ENCODE measurements around the gene TBC1D4.

DNA sequence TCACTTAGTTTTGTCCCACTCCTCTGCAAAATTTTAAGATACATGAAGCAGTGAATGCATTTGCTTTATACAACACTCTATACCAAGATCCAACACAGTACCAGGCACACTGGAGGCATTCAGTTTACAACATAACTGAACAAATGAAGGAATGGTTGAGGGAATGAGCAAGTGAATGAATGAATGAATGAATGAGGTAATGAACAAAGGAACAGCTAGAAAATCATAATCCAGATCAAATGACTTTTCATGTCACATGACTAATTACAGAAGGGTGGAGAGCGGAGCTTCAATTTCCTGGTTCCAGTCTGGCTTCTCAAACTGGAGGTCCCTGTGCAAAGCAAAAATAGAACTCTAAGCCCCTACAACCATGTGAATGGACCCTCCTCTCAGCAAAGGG lies 16.7 kb downstream of the TBC1D4 start:
- TF ChIP-seq POLR2A (IDR thresholded peaks at IDR 0.05), result no peak
- TF ChIP-seq, protein P1, sequence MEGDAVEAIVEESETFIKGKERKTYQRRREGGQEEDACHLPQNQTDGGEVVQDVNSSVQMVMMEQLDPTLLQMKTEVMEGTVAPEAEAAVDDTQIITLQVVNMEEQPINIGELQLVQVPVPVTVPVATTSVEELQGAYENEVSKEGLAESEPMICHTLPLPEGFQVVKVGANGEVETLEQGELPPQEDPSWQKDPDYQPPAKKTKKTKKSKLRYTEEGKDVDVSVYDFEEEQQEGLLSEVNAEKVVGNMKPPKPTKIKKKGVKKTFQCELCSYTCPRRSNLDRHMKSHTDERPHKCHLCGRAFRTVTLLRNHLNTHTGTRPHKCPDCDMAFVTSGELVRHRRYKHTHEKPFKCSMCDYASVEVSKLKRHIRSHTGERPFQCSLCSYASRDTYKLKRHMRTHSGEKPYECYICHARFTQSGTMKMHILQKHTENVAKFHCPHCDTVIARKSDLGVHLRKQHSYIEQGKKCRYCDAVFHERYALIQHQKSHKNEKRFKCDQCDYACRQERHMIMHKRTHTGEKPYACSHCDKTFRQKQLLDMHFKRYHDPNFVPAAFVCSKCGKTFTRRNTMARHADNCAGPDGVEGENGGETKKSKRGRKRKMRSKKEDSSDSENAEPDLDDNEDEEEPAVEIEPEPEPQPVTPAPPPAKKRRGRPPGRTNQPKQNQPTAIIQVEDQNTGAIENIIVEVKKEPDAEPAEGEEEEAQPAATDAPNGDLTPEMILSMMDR (IDR thresholded peaks at IDR 0.05), result no peak
- no peak for TF ChIP-seq POLR2AphosphoS5 (IDR thresholded peaks at IDR 0.05)
